Activated naive CD4-positive, alpha-beta T cell treated with anti-CD3 and anti-CD28 coated beads for 36 hours (primary cell): ENCODE measurements around the gene FHOD1. TPM values are rescaled to one million over a fixed set of nuclear protein-coding genes. Genes with fewer than 3 reads are reported as not detected.

Experiments
- CTCF ChIA-PET: fragments of 350-600 bp; sonication (Branson Sonifier 250); formaldehyde crosslinking; loops from one replicate; lab custom pipeline; 2021; ENCODE audit warnings: antibody characterized with exemption; lab: Charles Lee
- DNase-seq: peaks from one replicate; pipeline ENCODE4 v3.0.0-alpha.2; 2020
- H3K27ac Mint-ChIP-seq: one replicate; pipeline ENCODE4 v1.8.0; 2021; ENCODE audit warnings: mild to moderate bottlenecking, mixed read lengths
- H3K27me3 Mint-ChIP-seq: one replicate; pipeline ENCODE4 v1.8.0; 2021; ENCODE audit warnings: low read depth, mixed read lengths
- H3K36me3 Mint-ChIP-seq: one replicate; pipeline ENCODE4 v1.8.0; 2021; ENCODE audit warnings: low read depth, mixed read lengths
- H3K4me1 Mint-ChIP-seq: one replicate; pipeline ENCODE4 v1.8.0; 2021; ENCODE audit warnings: low read depth, mixed read lengths
- H3K4me3 Mint-ChIP-seq: one replicate; pipeline ENCODE4 v1.8.0; 2021; ENCODE audit warnings: mild to moderate bottlenecking, moderate library complexity, mixed read lengths
- H3K9me3 Mint-ChIP-seq: one replicate; pipeline ENCODE4 v1.8.0; 2021; ENCODE audit warnings: mixed read lengths
- intact Hi-C: fragments of 100-400 bp; cut with micrococcal nuclease; formaldehyde crosslinking; loops from one replicate; pipeline ENCODE4 v1.15.1; 2023
- total RNA-seq, 2 experiments: library from RNA; stranded (reverse); gene quantifications; one replicate each; pipeline ENCODE4 v1.2.3, GENCODE V29; 2021

FHOD1 gene
- total RNA-seq, 2 experiments from 2014 or later = 70.7 to 73.7 TPM

- Mint-ChIP-seq H3K4me1 (peaks cover 58% of the 10 kb centered on the region), H3K27me3 (peaks cover 8% of the 10 kb centered on the region), H3K27ac (no peak overlapping the region), H3K9me3 (no peaks in the 10 kb centered on the region), H3K4me3 (peak overlapping the region; percentile 89), H3K36me3 (peaks cover 3% of the 10 kb centered on the region)
- intact Hi-C loops = loop anchor here (2.0 to 10.0 kb wide), 5 partner anchors 137 to 839 kb away; partner anchors contain the start of genes CTCF, NFATC3, PHAF1 and THAP11
- CTCF ChIA-PET = interaction anchor here (0.6 to 1.5 kb wide), 5 partner anchors 19 to 182 kb away, joined by 3 to 9 read pairs (median 3); partner anchors contain the start of gene TMEM208
- no peak for DNase-seq
These were observed 1.6 kb downstream of the FHOD1 start for GRCh38 chr16:67245674-67246080.

DNA sequence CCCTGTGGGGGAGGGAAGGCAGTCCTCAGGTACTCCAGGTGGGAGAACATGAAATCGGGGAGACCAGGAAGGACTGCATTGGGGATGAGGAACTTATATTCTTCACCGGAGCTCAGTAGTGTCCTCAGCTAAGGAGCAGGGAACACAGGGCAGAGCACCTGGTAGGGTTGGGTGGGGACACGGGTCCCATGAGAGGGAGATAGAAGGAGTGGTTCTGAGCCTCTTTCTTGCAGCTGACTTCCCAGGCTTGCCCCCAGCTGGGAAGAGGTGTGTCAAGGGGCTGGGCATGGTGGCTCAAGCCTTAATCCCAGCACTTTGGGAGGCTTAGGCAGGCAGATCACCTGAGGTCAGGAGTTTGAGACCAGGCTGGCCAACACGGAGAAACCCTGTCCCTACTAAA is 2.1 kb downstream of the FHOD1 start:
- CTCF ChIA-PET = interaction anchor here (0.9 to 1.5 kb wide), 5 partner anchors 18 to 236 kb away, joined by 3 to 9 read pairs (median 3); partner anchors contain the start of gene TMEM208
- H3K4me3 Mint-ChIP-seq = peak overlapping the region; percentile 89
- peaks cover 3% of the 10 kb centered on the region for H3K36me3 Mint-ChIP-seq
- H3K27me3 Mint-ChIP-seq = peaks cover 6% of the 10 kb centered on the region
- intact Hi-C loops = loop anchor here (2.0 to 10.0 kb wide), 4 partner anchors 260 to 840 kb away; partner anchors contain the start of genes CTCF, NFATC3 and THAP11
- DNase-seq = no peak
- no peaks in the 10 kb centered on the region for H3K9me3 Mint-ChIP-seq
- H3K27ac Mint-ChIP-seq = peak overlapping the region; percentile 86
- peaks cover 57% of the 10 kb centered on the region for H3K4me1 Mint-ChIP-seq

- DNase-seq = peak; percentile 95
- H3K4me3 Mint-ChIP-seq = peak overlapping the region; percentile 89
- peak overlapping the region; percentile 86 for H3K27ac Mint-ChIP-seq
- CTCF ChIA-PET = interaction anchor here (0.9 to 1.5 kb wide), 11 partner anchors 13 to 237 kb away, joined by 3 to 9 read pairs (median 3); partner anchors contain the start of genes HSD11B2 and TMEM208
- peaks cover 3% of the 10 kb centered on the region for H3K36me3 Mint-ChIP-seq
- intact Hi-C loops = loop anchor here (1.0 to 10.0 kb wide), 11 partner anchors 17 to 840 kb away; partner anchors contain the start of genes CBFB, CTCF, E2F4 and FBXL8
- H3K4me1 Mint-ChIP-seq = peaks cover 51% of the 10 kb centered on the region
- peaks cover 3% of the 10 kb centered on the region for H3K27me3 Mint-ChIP-seq
- H3K9me3 Mint-ChIP-seq = no peaks in the 10 kb centered on the region
These were observed 2.7 kb downstream of the FHOD1 start for GRCh38 chr16:67244387-67245185.

GRCh38 chr16:67243481-67243880 is 3.8 kb downstream of the FHOD1 start:
- H3K27ac Mint-ChIP-seq = peak overlapping the region; percentile 86
- no peak for DNase-seq
- CTCF ChIA-PET = interaction anchor here (0.6 to 1.3 kb wide), 3 partner anchors 17 to 187 kb away, joined by 3 to 6 read pairs (median 3); partner anchors contain the start of genes HSD11B2 and TMEM208
- peaks cover 46% of the 10 kb centered on the region for H3K4me1 Mint-ChIP-seq
- H3K9me3 Mint-ChIP-seq = no peaks in the 10 kb centered on the region
- no peaks in the 10 kb centered on the region for H3K27me3 Mint-ChIP-seq
- intact Hi-C loops = loop anchor here (10.0 kb wide), 1 partner anchor 841 kb away; the partner anchor contains the start of gene NFATC3
- peaks cover 3% of the 10 kb centered on the region for H3K36me3 Mint-ChIP-seq
- no peak overlapping the region for H3K4me3 Mint-ChIP-seq

GRCh38 chr16:67242138-67242730 is 5.0 kb downstream of the FHOD1 start:
- Mint-ChIP-seq H3K4me3 (no peak overlapping the region), H3K27ac (peak overlapping the region; percentile 54), H3K27me3 (no peaks in the 10 kb centered on the region), H3K4me1 (peaks cover 37% of the 10 kb centered on the region), H3K9me3 (no peaks in the 10 kb centered on the region), H3K36me3 (peaks cover 9% of the 10 kb centered on the region)
- CTCF ChIA-PET = interaction anchor here (0.8 kb wide), 1 partner anchor 15 kb away, joined by 4 read pairs; no protein-coding TSS in a partner anchor
- intact Hi-C loops = loop anchor here (10.0 kb wide), 1 partner anchor 843 kb away; the partner anchor contains the start of gene NFATC3
- DNase-seq = no peak

GRCh38 chr16:67241008-67241900 is 6.0 kb downstream of the FHOD1 start:
- Mint-ChIP-seq H3K4me1 (peaks cover 38% of the 10 kb centered on the region), H3K9me3 (no peaks in the 10 kb centered on the region), H3K27me3 (no peaks in the 10 kb centered on the region), H3K4me3 (no peak overlapping the region), H3K27ac (peak overlapping the region; percentile 85), H3K36me3 (peaks cover 17% of the 10 kb centered on the region)
- CTCF ChIA-PET = interaction anchor here (0.8 kb wide), 1 partner anchor 14 kb away, joined by 4 read pairs; no protein-coding TSS in a partner anchor
- intact Hi-C loops = loop anchor here (10.0 kb wide), 1 partner anchor 844 kb away; the partner anchor contains the start of gene NFATC3
- no peak for DNase-seq

DNA sequence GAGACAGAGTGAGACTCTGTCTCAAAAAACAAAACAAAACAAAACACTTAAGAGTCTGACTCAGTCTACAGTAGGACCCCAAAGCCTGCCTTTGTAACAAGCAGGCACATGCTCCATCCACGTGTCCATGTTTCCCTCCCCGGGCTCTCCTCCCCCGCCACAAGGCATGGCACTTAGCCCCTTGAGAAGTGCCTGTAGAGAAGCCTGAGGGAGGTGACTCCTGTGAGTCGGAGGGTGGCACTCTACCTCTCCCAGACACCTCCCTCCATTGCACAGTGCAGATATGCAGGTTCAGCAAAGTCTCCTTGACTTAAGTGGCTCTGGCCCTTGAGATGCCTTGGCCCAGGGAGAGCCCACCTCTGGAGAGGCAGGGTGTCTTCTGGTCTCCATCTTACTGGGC is 6.8 kb downstream of the FHOD1 start:
- Mint-ChIP-seq H3K36me3 (peaks cover 21% of the 10 kb centered on the region), H3K27ac (no peak overlapping the region), H3K4me1 (peaks cover 37% of the 10 kb centered on the region), H3K4me3 (no peak overlapping the region), H3K27me3 (no peaks in the 10 kb centered on the region), H3K9me3 (no peaks in the 10 kb centered on the region)
- DNase-seq = no peak
- intact Hi-C loops = loop anchor here (10.0 kb wide), 1 partner anchor 844 kb away; the partner anchor contains the start of gene NFATC3
- CTCF ChIA-PET = no interaction called here

DNA sequence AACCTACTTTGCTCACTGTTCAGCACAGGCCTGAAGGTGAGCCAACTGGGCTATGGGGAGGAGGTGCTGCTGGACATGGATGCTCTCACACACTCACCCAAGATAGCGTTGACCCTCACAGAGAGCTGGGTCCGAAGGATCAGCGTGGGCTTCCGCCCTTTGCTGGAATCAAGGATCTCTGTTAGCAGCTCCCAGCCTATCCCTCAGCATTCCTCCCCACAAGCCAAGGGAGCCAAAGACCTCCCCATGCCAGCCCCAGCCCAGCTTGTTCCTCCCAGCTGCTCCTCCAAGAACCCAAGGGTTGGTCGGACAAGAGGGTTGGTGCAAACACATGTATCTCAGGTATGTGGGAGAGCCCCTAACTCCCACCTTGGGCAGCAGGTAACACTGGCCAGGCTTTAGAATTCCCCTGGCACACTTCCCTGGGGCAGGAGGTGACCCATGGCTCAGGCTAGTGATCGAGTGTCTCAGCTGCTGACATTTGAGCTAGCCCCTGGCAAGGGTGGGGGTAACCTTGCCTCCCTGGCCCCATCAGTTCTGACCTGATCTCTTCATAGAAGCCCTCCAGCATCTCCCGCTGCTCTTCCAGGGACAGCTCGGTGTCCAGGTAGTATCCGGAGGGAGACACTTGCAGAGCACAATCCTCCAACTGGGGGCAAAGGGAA is 8.3 kb downstream of the FHOD1 start:
- Mint-ChIP-seq H3K9me3 (no peaks in the 10 kb centered on the region), H3K36me3 (peaks cover 23% of the 10 kb centered on the region), H3K27me3 (no peaks in the 10 kb centered on the region), H3K27ac (no peak overlapping the region), H3K4me1 (peaks cover 23% of the 10 kb centered on the region), H3K4me3 (no peak overlapping the region)
- CTCF ChIA-PET = interaction anchor here (1.7 kb wide), 1 partner anchor 12 kb away, joined by 8 read pairs; the partner anchor contains the start of gene TMEM208
- intact Hi-C loops = no loop called here
- no peak for DNase-seq

DNA sequence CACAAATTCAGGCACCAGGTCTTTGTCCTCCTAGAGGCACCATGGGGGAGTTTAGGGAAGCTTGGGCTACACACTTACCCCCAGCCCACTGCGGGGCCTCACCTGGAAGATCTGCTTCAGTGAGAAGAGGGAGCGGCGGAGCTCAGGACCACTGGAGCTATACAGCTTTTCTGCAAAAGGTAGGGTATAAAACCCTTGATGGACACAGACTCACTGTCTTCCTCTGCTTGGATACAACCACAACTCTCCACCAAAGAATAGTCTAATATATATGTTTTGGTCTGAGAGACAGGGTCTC is 9.1 kb downstream of the FHOD1 start:
- H3K36me3 Mint-ChIP-seq = peaks cover 27% of the 10 kb centered on the region
- H3K27ac Mint-ChIP-seq = no peak overlapping the region
- H3K27me3 Mint-ChIP-seq = no peaks in the 10 kb centered on the region
- peaks cover 16% of the 10 kb centered on the region for H3K4me1 Mint-ChIP-seq
- CTCF ChIA-PET = interaction anchor here (1.7 kb wide), 1 partner anchor 11 kb away, joined by 8 read pairs; the partner anchor contains the start of gene TMEM208
- intact Hi-C loops = no loop called here
- H3K9me3 Mint-ChIP-seq = no peaks in the 10 kb centered on the region
- no peak for DNase-seq
- H3K4me3 Mint-ChIP-seq = no peak overlapping the region

- peaks cover 15% of the 10 kb centered on the region for H3K4me1 Mint-ChIP-seq
- DNase-seq = no peak
- H3K4me3 Mint-ChIP-seq = no peak overlapping the region
- intact Hi-C loops = no loop called here
- H3K27me3 Mint-ChIP-seq = no peaks in the 10 kb centered on the region
- H3K36me3 Mint-ChIP-seq = peaks cover 31% of the 10 kb centered on the region
- H3K27ac Mint-ChIP-seq = peak overlapping the region; percentile 50
- H3K9me3 Mint-ChIP-seq = no peaks in the 10 kb centered on the region
- CTCF ChIA-PET = interaction anchor here (1.7 kb wide), 1 partner anchor 10 kb away, joined by 8 read pairs; the partner anchor contains the start of gene TMEM208
These were observed 9.6 kb downstream of the FHOD1 start for GRCh38 chr16:67237396-67238277.
